Thoracic aorta (tissue), 2 donors: ENCODE measurements around the gene DYNC1I1. TPM values are rescaled to one million over a fixed set of nuclear protein-coding genes. Genes with fewer than 3 reads are reported as not detected.

ENCODE experiments used
- ATAC-seq: fragments of 150-250 bp; one replicate; pipeline ENCODE4 v1.8.0; 2017; ENCODE audit warnings: low read depth; ENCODE audit not compliant: insufficient number of reproducible peaks, low FRiP score
- DNase-seq: peaks from one replicate; pipeline ENCODE4 v3.0.0-alpha.2; 2020; ENCODE audit warnings: low spot score
- H3K27ac ChIP-seq, 2 donors: fragments of 200-600 bp; sonication (generic); 1 replicate in 1 of 2; 2 replicates in 1 of 2; pipeline ENCODE4 v1.5.1; 2016; ENCODE audit warnings: mild to moderate bottlenecking in 2 of 2, moderate library complexity in 2 of 2
- H3K27me3 ChIP-seq: fragments of 200-600 bp; sonication (generic); replicated peaks from 2 replicates; pipeline ENCODE4 v1.6.0; 2016; ENCODE audit warnings: mild to moderate bottlenecking; ENCODE audit not compliant: insufficient read depth
- H3K36me3 ChIP-seq: fragments of 200-600 bp; sonication (generic); one replicate; pipeline ENCODE4 v1.5.1; 2016
- H3K4me1 ChIP-seq, 2 donors: fragments of 200-600 bp; sonication (generic); 1 replicate in 1 of 2; 2 replicates in 1 of 2; pipeline versions ENCODE4 v1.5.1 to v1.6.0; 2016; ENCODE audit warnings: low read depth in 2 of 2, mild to moderate bottlenecking in 1 of 2; ENCODE audit not compliant: control insufficient read depth in 1 of 2
- H3K4me3 ChIP-seq: fragments of 200-600 bp; sonication (generic); 2 replicates; pipeline ENCODE4 v1.5.1; 2016; ENCODE audit warnings: mild to moderate bottlenecking
- H3K9me3 ChIP-seq: fragments of 200-600 bp; sonication (generic); 2 replicates; pipeline ENCODE4 v1.5.1; 2016
- total RNA-seq, 2 donors: library from RNA; depleted of rRNA; stranded (reverse); fragments of >200 nt; gene quantifications; one replicate each; pipeline versions ENCODE4 v1.1.0 to v1.2.3, GENCODE V29; 2016
- TF ChIP-seq, protein P1 (sequence below): fragments of 200-600 bp; sonication (generic); IDR thresholded peaks from one replicate; pipeline ENCODE4 v1.5.1; 2019; ENCODE audit warnings: antibody characterized with exemption

The DYNC1I1 gene
- total RNA-seq, 2 donors from 2014 or later: 24.6 to 69.1 TPM

- Histone ChIP-seq H3K4me3 (no peak overlapping the region), H3K36me3 (no peaks in the 10 kb centered on the region), H3K4me1 (peaks cover 0 to 4% of the 10 kb centered on the region in 2 donors), H3K9me3 (no peaks in the 10 kb centered on the region), H3K27me3 (no peaks in the 10 kb centered on the region), H3K27ac (no peak overlapping the region)
- TF ChIP-seq, protein P1, sequence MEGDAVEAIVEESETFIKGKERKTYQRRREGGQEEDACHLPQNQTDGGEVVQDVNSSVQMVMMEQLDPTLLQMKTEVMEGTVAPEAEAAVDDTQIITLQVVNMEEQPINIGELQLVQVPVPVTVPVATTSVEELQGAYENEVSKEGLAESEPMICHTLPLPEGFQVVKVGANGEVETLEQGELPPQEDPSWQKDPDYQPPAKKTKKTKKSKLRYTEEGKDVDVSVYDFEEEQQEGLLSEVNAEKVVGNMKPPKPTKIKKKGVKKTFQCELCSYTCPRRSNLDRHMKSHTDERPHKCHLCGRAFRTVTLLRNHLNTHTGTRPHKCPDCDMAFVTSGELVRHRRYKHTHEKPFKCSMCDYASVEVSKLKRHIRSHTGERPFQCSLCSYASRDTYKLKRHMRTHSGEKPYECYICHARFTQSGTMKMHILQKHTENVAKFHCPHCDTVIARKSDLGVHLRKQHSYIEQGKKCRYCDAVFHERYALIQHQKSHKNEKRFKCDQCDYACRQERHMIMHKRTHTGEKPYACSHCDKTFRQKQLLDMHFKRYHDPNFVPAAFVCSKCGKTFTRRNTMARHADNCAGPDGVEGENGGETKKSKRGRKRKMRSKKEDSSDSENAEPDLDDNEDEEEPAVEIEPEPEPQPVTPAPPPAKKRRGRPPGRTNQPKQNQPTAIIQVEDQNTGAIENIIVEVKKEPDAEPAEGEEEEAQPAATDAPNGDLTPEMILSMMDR: no peak
- ATAC-seq: no peak
- no peak for DNase-seq
These were observed 262.8 kb downstream of the DYNC1I1 start for GRCh38 chr7:96034940-96035727.

DNA sequence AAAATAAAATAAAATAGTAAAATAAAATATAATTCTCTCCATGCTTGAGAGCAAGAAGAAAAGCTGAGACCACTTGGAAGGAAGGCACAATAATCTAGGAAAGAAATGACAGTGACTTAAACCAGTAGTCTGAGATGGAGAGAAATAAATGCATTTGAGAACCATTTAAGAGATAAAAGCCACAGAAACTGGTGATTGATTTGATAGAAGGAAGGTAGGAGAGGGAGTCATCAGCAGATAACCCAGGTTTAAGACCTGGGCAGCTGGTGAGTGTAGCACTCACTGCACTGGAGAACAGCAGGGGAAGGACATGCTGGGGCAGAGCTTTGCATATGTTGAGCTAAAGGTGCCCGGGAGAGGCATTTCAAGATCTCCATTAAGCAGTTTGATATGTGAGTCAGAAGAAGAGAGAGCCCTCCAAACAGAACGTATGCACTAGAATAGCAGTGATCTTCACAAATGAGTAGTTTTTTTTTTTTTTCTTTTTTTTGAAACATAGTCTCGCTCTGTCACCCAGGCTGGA lies 268.0 kb downstream of the DYNC1I1 start:
- no peak for ATAC-seq
- Histone ChIP-seq H3K9me3 (no peaks in the 10 kb centered on the region), H3K27me3 (no peaks in the 10 kb centered on the region), H3K36me3 (no peaks in the 10 kb centered on the region), H3K4me1 (no peaks in the 10 kb centered on the region), H3K27ac (no peak overlapping the region), H3K4me3 (no peak overlapping the region)
- no peak for DNase-seq
- TF ChIP-seq, protein P1: no peak

DNA sequence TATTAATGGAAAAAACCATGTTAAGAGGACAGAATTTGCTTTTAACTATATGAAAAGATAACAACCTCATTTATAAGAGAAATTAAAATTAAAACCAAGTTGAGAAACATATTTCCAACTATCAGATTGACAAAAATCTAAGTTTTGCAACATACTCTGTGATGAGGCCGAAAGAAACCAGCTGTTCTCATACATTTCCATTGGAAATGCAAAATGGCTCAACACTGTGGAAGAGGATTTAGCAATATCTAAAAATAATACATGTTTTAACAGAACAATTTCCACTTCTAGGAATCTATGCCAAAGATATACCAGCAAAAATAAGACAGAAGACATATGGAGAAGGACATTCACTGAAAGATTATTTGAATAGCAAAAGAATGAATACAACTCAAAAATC lies 268.8 kb downstream of the DYNC1I1 start:
- DNase-seq (no peak), ATAC-seq (no peak)
- Histone ChIP-seq H3K9me3 (no peaks in the 10 kb centered on the region), H3K4me3 (no peak overlapping the region), H3K4me1 (no peaks in the 10 kb centered on the region), H3K27me3 (no peaks in the 10 kb centered on the region), H3K36me3 (no peaks in the 10 kb centered on the region), H3K27ac (no peak overlapping the region)
- TF ChIP-seq, protein P1: no peak

GRCh38 chr7:96045181-96045580 lies 272.8 kb downstream of the DYNC1I1 start:
- H3K9me3 ChIP-seq: no peaks in the 10 kb centered on the region
- H3K4me3 ChIP-seq: no peak overlapping the region
- no peak for ATAC-seq
- H3K27ac ChIP-seq: no peak overlapping the region
- no peaks in the 10 kb centered on the region for H3K27me3 ChIP-seq
- H3K36me3 ChIP-seq: no peaks in the 10 kb centered on the region
- TF ChIP-seq, protein P1: no peak
- peaks cover 0 to 2% of the 10 kb centered on the region in 2 donors for H3K4me1 ChIP-seq
- DNase-seq: no peak

DNA sequence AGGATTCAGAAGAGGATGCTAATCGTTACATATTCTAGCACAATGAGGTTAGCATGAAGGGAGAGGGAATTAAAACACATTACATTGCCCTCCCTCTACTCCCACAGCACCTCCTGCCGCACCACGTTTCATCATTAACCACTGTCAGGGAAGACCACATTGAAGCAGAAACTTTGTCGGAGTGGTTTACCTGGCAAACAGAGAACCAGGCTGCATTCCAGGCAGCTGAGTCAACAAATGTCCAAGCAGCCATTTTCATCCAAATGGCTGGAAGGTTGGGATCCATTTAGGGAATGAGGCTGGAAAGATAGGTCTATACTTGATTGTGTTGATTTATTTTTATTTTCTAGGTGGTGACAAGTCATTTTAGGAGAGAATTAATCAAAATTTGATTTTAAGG lies 273.6 kb downstream of the DYNC1I1 start:
- TF ChIP-seq, protein P1: no peak
- H3K27me3 ChIP-seq: no peaks in the 10 kb centered on the region
- ATAC-seq (no peak), DNase-seq (no peak)
- no peak overlapping the region for H3K27ac ChIP-seq
- H3K4me3 ChIP-seq: no peak overlapping the region
- no peaks in the 10 kb centered on the region for H3K9me3 ChIP-seq
- peaks cover 4 to 9% of the 10 kb centered on the region in 2 donors for H3K4me1 ChIP-seq
- no peaks in the 10 kb centered on the region for H3K36me3 ChIP-seq
